Activated T-helper 1 cell treated with anti-CD3 and anti-CD28 coated beads, Interleukin-12 subunit alpha, Interleukin-12 subunit beta, Interleukin-2, Interleukin-4 antibody, amounts not matched to agents 30 ng/mL and 10 ng/mL and 1 ng/mL, durations not matched to agents 14 hours and 24 hours and 36 hours (primary cell): ENCODE data around the gene PEAR1. TPM values are rescaled to one million over a fixed set of nuclear protein-coding genes. Genes with fewer than 3 reads are reported as not detected.

Experiments
- total RNA-seq: library from RNA; stranded (reverse); gene quantifications from 2 replicates; pipeline ENCODE4 v1.2.3, GENCODE V29; 2022

The PEAR1 gene
- total RNA-seq, 1 donor from 2014 or later, result 0.36 TPM

Other genes starting within 250 kb of the PEAR1 start
- not detected in 2 replicates for gene NES, start 216.3 kb upstream of the PEAR1 start, total RNA-seq
- 1.4 and 1.6 TPM in 2 replicates for gene CRABP2, start 188.1 kb upstream of the PEAR1 start, total RNA-seq
- gene METTL25B, start 165.2 kb upstream of the PEAR1 start, total RNA-seq, result 31.6 and 38.9 TPM in 2 replicates
- gene ISG20L2, start 165.0 kb upstream of the PEAR1 start, total RNA-seq, result 73.7 and 81.5 TPM in 2 replicates
- 132 and 135 TPM in 2 replicates for gene MRPL24, start 152.6 kb upstream of the PEAR1 start, total RNA-seq
- gene HDGF, start 142.0 kb upstream of the PEAR1 start, total RNA-seq, result 371 and 374 TPM in 2 replicates
- gene PRCC, start 126.2 kb upstream of the PEAR1 start, total RNA-seq, result 117 TPM in 2 replicates
- 283 and 286 TPM in 2 replicates for gene SH2D2A, start 76.9 kb upstream of the PEAR1 start, total RNA-seq
- gene INSRR, start 34.6 kb upstream of the PEAR1 start, total RNA-seq, result 0.65 and 0.78 TPM in 2 replicates
- 49.1 and 49.8 TPM in 2 replicates for gene NTRK1, start 32.9 kb upstream of the PEAR1 start, total RNA-seq
- gene LRRC71, start 26.9 kb downstream of the PEAR1 start, total RNA-seq, result not detected in 2 replicates
- 3.2 and 4.2 TPM in 2 replicates for gene ARHGEF11, start 152.0 kb downstream of the PEAR1 start, total RNA-seq
- gene ETV3L, start 206.1 kb downstream of the PEAR1 start, total RNA-seq, result not detected in 2 replicates
- gene ETV3, start 244.7 kb downstream of the PEAR1 start, total RNA-seq, result 47.6 and 51.3 TPM in 2 replicates